HG03520 (cell line): Measurements from ENCODE around the gene LARP1B.
"Not testable (repeated sequence)": the region's sequence is repeated elsewhere in the genome, so short reads cannot be mapped to it uniquely, and the experiment has no call there.

Source experiments
- ATAC-seq: cut with Tn5 transposase; IDR thresholded peaks from one replicate; pipeline ENCODE4 v1.9.1; 2021; ENCODE audit warnings: mild to moderate bottlenecking, moderate library complexity; ENCODE audit not compliant: unreplicated experiment

Gene LARP1B

GRCh38 chr4:128220286-128221235 lies 159.4 kb downstream of the LARP1B start:
- ATAC-seq, result no peak

DNA sequence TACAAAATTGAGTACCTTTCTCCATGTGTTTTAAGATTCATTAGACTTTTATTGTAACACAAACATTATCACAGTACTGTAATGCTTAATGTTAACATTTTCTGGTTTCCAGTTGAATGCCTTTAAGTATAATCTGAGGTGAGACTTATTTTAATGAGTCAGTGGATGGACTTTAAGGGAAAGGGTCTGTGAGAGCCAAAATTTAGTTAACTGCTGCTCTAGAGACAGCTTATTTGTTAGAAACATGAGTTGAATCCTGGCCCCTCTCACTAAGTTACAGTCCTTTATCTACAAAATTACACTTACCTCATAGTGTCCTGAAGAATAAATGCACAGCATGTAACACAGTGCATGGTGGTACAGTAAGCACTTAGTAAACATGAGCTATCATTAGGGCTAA lies 160.5 kb downstream of the LARP1B start:
- ATAC-seq, result no peak

- ATAC-seq, result no peak
These were observed 164.0 kb downstream of the LARP1B start for GRCh38 chr4:128225148-128225547.

DNA sequence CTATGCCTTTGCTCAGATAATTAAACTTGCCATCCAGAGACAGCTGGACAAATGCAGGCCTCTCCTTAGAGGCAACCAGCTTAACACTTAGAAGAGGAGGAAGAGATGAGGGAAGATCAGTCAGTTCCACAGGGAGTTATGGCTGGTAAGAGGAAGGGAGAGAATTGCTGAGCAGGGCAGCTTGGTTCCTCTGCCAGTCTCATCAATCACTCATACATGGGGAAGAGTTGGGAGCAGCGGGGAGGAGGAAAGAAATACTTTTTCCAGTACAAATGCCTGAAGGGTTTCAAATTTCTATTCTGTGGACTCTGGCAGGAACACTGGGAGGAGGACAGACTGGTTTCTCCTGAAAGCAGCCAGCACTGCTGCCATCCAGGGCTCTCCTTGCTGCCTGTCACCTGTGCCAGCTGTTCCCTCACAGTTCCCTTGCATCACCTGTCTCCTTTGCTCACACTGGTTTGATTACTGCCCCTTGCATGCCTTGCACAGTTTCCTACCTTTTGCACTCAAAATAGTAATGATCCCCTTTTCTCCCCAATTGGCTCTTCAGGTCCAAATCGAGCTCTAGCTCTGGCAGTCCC lies 167.0 kb downstream of the LARP1B start:
- no peak for ATAC-seq

DNA sequence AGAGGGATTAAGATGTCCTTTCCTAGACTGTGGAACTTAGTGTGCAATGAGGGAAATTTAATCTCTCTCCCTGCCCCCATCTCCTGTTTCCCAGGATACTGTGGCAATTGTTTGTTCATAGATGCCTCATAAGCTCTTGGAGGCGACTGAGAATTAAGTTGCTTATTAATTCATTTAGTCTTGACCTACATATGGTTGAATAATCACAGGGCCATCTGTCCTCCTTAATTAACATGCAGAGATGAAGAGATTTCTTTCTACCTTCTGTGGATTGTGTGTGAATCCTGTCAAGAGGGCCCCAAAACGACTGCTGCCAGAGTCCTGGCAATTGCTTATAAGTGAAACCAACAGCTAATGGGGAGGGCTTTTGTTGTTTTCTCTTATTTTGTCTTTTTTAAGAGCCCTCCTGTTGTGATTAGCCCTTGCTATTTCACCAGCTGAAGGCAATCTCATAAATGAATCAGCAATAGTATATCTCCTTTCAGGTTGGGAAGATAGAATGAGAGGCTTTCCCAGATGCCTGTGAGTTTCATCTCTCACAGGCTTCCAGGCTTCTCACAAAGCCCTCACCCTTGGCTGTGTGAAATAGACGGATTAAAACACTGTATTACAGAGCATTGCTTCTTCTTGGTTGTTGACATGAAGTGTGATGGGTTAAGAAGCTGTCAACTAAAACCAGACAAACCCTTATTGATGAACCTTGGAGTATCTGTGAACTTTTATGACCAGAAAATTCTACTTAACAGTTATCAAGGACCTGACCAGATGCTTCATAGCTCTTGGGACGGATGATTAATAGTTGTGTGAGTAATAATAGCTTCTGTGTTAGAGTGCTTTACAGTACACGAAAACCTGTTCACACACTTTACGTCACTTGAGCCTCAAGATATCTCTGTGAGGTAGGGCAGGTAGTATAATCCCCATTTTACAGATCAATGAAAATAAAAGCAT lies 168.0 kb downstream of the LARP1B start:
- ATAC-seq, result no peak

- ATAC-seq, result no peak
These were observed 171.6 kb downstream of the LARP1B start for GRCh38 chr4:128232719-128233118.

GRCh38 chr4:128234836-128235235 lies 173.7 kb downstream of the LARP1B start:
- no peak for ATAC-seq

DNA sequence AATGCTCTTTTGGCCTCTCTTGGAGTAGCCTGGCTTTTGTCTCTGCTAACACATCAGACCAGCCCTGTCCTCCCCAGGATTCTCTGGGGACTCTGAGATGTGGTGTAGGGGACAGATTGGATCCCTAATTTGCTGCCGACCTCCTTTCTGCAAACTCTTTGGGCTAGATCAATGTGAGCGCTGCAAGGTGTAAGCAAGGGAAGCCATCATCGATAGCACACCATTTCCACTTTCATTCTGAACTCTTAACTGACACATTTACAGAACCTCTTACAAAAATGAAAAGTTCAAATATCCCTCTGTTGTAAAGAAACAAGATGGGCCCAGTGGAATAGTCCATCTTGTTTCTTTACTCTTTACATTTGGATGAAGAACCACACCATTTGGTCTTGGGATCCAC lies 179.9 kb downstream of the LARP1B start:
- no peak for ATAC-seq

GRCh38 chr4:128241425-128241913 lies 180.4 kb downstream of the LARP1B start:
- ATAC-seq, result no peak

DNA sequence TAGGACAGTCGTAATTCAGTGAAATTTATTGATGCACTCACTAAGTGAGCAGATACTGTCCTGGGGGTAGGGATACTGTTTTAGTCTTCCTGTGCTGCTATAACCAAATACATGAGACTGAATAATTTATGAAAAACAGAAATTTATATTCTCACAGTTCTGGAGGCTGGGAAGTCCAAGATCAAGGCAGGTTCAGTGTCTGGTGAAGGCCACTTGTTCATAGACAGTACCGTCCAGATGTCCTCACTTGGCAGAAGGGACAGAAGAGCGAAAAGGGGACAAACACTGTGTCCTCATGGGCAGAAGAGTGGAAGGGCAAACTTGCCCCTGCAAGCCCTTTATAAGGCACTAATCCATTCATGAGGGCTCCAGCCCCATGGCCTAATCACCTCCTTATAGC lies 180.9 kb downstream of the LARP1B start:
- no peak for ATAC-seq

GRCh38 chr4:128242601-128243000 lies 181.5 kb downstream of the LARP1B start:
- no peak for ATAC-seq

DNA sequence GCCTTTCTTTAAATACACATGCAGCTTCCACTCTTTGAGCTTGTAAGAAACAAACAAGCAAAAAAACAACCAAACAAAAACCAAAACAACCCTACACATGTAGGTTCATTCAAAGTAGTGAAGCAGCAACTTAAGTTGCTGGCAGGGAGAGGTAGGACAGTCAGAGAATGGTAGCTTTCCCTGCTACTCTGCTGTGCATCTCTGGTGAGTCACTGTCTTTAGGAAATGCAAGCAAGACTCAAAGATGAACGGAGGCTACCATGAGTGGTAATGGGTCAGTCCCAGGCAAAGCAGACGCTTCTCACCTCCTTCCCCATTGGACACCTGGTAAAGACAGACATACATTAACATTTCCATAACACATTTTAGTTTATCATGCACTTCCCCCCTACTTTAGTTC lies 183.3 kb downstream of the LARP1B start:
- ATAC-seq, result no peak

DNA sequence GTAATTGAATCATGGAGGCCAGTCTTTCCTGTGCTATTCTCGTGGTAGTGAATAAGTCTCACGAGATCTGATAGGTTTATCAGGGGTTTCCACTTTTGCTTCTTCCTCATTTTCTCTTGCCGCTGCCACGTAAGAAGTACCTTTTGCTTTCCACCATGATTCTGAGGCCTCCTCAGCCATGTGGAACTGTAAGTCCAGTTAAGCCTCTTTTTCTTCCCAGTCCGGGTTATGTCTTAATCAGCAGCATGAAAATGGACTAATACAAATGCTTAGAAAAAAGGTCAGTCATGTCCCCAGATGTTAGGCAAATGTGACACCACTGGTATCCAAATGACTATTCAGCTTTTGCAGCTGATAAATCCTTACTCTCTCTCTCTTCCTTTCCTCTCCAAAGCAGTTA lies 184.3 kb downstream of the LARP1B start:
- not testable (repeated sequence) for ATAC-seq

GRCh38 chr4:128247906-128248305 lies 186.8 kb downstream of the LARP1B start:
- no peak for ATAC-seq

GRCh38 chr4:128249787-128250668 lies 188.9 kb downstream of the LARP1B start:
- ATAC-seq, result no peak

- ATAC-seq, result no peak
These were observed 194.8 kb downstream of the LARP1B start for GRCh38 chr4:128255906-128256305.

- ATAC-seq, result no peak
These were observed 195.4 kb downstream of the LARP1B start for GRCh38 chr4:128256539-128256938.

DNA sequence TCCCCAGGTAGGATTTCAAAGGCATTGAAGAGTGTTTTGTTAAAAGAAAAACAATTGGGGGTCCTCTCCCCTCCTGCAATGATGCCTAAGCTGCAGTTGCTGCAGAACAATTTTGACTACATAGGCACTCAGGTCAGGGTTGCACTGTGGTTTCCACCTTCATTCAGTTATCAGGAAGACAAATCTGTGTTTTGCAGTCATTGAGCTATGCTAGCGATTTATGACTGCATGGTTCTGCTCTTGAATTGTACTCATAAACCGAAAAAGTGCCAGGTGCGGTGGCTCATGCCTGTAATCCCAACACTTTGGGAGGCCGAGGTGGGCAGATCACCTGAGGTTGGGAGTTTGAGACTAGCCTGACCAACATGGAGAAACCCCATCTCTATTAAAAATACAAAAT lies 197.1 kb downstream of the LARP1B start:
- not testable (repeated sequence) for ATAC-seq

- ATAC-seq, result not testable (repeated sequence)
These were observed 198.8 kb downstream of the LARP1B start for GRCh38 chr4:128259889-128260288.
